K562 (cell line): Measurements from ENCODE around the gene PLEKHM3. TPM values are rescaled to one million over a fixed set of nuclear protein-coding genes. Genes with fewer than 3 reads are reported as not detected.

Source experiments
- CEBPB ChIP-seq: fragments of 450-650 bp; IDR thresholded peaks from 2 replicates; pipeline ENCODE4 v1.6.1; 2016; ENCODE audit warnings: missing genetic modification characterization, missing compliant biosample characterization
- GABPB2 ChIP-seq: fragments of 250-450 bp; sonication (Bioruptor Pico); conservative IDR thresholded peaks from 2 replicates; pipeline ENCODE4 v1.5.1; 2021; ENCODE audit warnings: mild to moderate bottlenecking
- GTF2E2 ChIP-seq: fragments of 200-800 bp; sonication (Bioruptor generic); IDR thresholded peaks from 2 replicates; pipeline ENCODE4 v1.6.1; 2016; ENCODE audit warnings: missing genetic modification characterization, missing compliant biosample characterization
- KHSRP ChIP-seq: fragments of 450-650 bp; IDR thresholded peaks from 2 replicates; pipeline ENCODE4 v1.6.1; 2017
- KLF10 ChIP-seq: fragments of 250-450 bp; sonication (Bioruptor Pico); IDR thresholded peaks from 2 replicates; pipeline ENCODE4 v1.6.1; 2021; ENCODE audit warnings: matching md5 sums
- MTA2 ChIP-seq: fragments of 450-650 bp; IDR thresholded peaks from 2 replicates; pipeline ENCODE4 v1.6.1; 2016; ENCODE audit warnings: low read depth
- NFE2 ChIP-seq: IDR thresholded peaks from 2 replicates; pipeline ENCODE4 v1.6.1; 2014; ENCODE audit warnings: antibody characterized with exemption, low read depth
- NFE2L1 ChIP-seq: fragments of 450-650 bp; IDR thresholded peaks from 2 replicates; pipeline ENCODE4 v1.6.1; 2016; ENCODE audit warnings: missing genetic modification characterization, low read depth, mild to moderate bottlenecking, missing compliant biosample characterization, moderate library complexity, borderline replicate concordance
- NFXL1 ChIP-seq: fragments of 450-650 bp; formaldehyde crosslinking; IDR thresholded peaks from 2 replicates; pipeline ENCODE4 v1.4.0; 2021; ENCODE audit warnings: mild to moderate bottlenecking
- SRSF1 ChIP-seq: fragments of 200-400 bp; formaldehyde crosslinking; IDR thresholded peaks from 2 replicates; pipeline ENCODE4 v1.6.1; 2017; ENCODE audit warnings: mild to moderate bottlenecking, low read depth, low read length, moderate library complexity
- STAT5A ChIP-seq: IDR thresholded peaks from 2 replicates; pipeline ENCODE4 v1.6.1; 2012; ENCODE audit warnings: low read length, inconsistent platforms, borderline replicate concordance
- ZNF586 ChIP-seq: fragments of 450-650 bp; formaldehyde crosslinking; conservative IDR thresholded peaks from 2 replicates; pipeline ENCODE4 v1.4.0; 2020; ENCODE audit warnings: mild to moderate bottlenecking, moderate library complexity
- ZNF76 ChIP-seq: fragments of 250-450 bp; sonication (Bioruptor Pico); IDR thresholded peaks from 2 replicates; pipeline ENCODE4 v1.4.0; 2020; ENCODE audit warnings: mild to moderate bottlenecking, moderate library complexity, borderline replicate concordance
- polyA plus RNA-seq, 8 experiments: library from polyadenylated mRNA; depleted of rRNA in 4 of 8; stranded (reverse) in 5 of 8; unstranded in 3 of 8; fragments of >200 nt; fragmentation: Nextera tagmentation in 2 of 8; fragmentation: Illumina TruSeq in 1 of 8; extraction: Ambion mirVana in 2 of 8; extraction: Trizol in 1 of 8; gene quantifications; 2 replicates each; pipeline versions ENCODE4 v1.2.1 to v1.2.3, GENCODE V29; 2011 to 2014; ENCODE audit warnings: inconsistent platforms in 1 of 8, missing spikeins in 1 of 8
- total RNA-seq, 7 experiments: library from RNA; depleted of rRNA in 6 of 7; stranded (reverse); fragments of >200 nt in 6 of 7; fragmentation: Illumina TruSeq in 2 of 7; extraction: Trizol in 2 of 7; gene quantifications; 2 replicates each; pipeline versions ENCODE4 v1.2.1 to v1.2.3, GENCODE V29; 2011 to 2021; ENCODE audit warnings: low replicate concordance in 1 of 7
- TF ChIP-seq, protein P1 (sequence below): sonication (generic); formaldehyde crosslinking; IDR thresholded peaks from 2 replicates; pipeline ENCODE4 v1.8.1; 2023; ENCODE audit warnings: mild to moderate bottlenecking, missing genetic modification reagents

PLEKHM3 gene
- total and polyA plus RNA-seq, 9 of the 15 experiments (the other 6 are each of a cell fraction or from before 2014, with no cell fraction given), result 0.24 to 1.6 (median 1.0) TPM

DNA sequence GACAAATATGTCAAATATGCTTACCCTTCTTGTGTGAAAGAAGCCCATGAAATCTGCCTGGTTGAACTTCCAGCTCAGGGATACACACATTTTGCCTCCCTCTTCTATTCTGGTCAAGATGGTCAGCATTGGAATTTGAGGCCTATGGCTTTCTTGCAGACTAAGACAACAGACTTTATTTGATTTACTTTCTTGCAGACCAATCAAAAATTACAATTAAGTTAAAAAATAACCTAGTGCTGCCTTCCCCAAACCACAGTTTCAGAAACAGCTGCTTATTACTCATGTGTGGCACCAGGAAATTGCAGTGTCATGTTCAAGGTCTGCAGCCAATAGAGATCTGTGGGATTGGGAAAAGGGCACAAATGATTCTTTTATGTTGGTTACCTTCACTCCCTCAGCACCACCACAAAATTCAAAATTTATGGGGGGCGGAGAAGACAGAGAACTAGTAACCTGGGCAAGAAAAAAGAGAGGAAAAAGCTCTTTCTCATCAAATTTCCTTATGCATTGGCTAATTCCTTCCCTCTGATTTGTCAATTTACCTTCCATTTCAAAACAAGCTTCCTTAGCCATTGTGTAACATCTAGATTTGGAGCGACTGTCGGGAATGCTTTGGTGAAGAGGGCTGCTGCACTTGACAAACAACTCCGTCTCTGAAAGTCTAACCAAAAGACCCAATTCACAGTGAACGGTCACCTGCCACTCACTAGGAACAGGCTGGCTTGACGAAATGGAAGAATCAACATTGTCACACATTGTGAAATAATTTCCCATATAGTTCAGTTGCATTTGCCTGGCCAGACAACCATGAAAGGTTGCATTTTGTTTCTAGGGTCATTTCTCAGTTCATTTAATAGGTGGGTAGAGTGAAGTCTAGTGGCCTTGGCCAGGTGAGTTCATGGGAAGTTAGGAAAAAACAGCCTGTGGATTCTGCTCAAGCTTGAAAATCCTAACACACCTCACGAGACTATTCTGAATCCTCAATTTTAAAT lies 155.2 kb downstream of the PLEKHM3 start (continued):
- TF ChIP-seq GTF2E2 (tag), result no peak
- TF ChIP-seq, protein P1, sequence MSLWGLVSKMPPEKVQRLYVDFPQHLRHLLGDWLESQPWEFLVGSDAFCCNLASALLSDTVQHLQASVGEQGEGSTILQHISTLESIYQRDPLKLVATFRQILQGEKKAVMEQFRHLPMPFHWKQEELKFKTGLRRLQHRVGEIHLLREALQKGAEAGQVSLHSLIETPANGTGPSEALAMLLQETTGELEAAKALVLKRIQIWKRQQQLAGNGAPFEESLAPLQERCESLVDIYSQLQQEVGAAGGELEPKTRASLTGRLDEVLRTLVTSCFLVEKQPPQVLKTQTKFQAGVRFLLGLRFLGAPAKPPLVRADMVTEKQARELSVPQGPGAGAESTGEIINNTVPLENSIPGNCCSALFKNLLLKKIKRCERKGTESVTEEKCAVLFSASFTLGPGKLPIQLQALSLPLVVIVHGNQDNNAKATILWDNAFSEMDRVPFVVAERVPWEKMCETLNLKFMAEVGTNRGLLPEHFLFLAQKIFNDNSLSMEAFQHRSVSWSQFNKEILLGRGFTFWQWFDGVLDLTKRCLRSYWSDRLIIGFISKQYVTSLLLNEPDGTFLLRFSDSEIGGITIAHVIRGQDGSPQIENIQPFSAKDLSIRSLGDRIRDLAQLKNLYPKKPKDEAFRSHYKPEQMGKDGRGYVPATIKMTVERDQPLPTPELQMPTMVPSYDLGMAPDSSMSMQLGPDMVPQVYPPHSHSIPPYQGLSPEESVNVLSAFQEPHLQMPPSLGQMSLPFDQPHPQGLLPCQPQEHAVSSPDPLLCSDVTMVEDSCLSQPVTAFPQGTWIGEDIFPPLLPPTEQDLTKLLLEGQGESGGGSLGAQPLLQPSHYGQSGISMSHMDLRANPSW, result no peak
- TF ChIP-seq MTA2, result no peak
- TF ChIP-seq KLF10 (CRISPR knock-in tag), result no peak
- no peak for TF ChIP-seq GABPB2 (CRISPR knock-in tag)
- TF ChIP-seq STAT5A, result no peak
- no peak for TF ChIP-seq ZNF76 (CRISPR knock-in tag)
- TF ChIP-seq SRSF1, result no peak
- peak; percentile 64 for TF ChIP-seq CEBPB
- no peak for TF ChIP-seq KHSRP
- no peak for TF ChIP-seq NFXL1
- no peak for TF ChIP-seq ZNF586 (CRISPR knock-in tag)
- peak; percentile 6; the same call in 1 of the 2 replicates for TF ChIP-seq NFE2L1
- peak; percentile 83 for TF ChIP-seq NFE2
- TF ChIP-seq, all 486 proteins: peak for 11
